A549 (cell line): ENCODE results near the gene SLC10A1. TPM values are rescaled to one million over a fixed set of nuclear protein-coding genes. Genes with fewer than 3 reads are reported as not detected.

ENCODE experiments used
- ATAC-seq, 2 experiments: fragments of 200-7000 bp in 1 of 2; fragments of >200 bp in 1 of 2; cut with Nextera tagmentation in 1 of 2; cut with Tn5 transposase in 1 of 2; 3 replicates each; pipeline versions ENCODE4 v1.8.0 to v1.9.1; 2018 to 2020; ENCODE audit warnings: mild to moderate bottlenecking in 1 of 2, moderate library complexity in 1 of 2
- CTCF ChIA-PET: fragments of 300-600 bp; sonication (Branson Sonifier 250); formaldehyde crosslinking; extraction: SDS; loops from one replicate; lab custom pipeline; 2021; ENCODE audit warnings: antibody characterized with exemption, inconsistent platforms; lab: Yijun Ruan, JAX
- POLR2A ChIA-PET: fragments of 350-600 bp; formaldehyde crosslinking; extraction: SDS; loops from one replicate; lab custom pipeline; 2021; ENCODE audit warnings: antibody characterized with exemption, inconsistent platforms; lab: Yijun Ruan, JAX
- DNase-seq, 2 experiments: peaks; one replicate each; pipeline versions ENCODE4 v3.0.0 to v3.0.0-alpha.2; 2011 to 2016; ENCODE audit warnings: low read depth in 1 of 2, low spot score in 1 of 2
- FAIRE-seq: peaks from 2 replicates; lab custom pipeline; 2011; peaks lifted over from hg19 to GRCh38; lab: Jason Lieb, UNC
- H3K27ac ChIP-seq, 2 experiments: fragments of >200 bp; sonication (Bioruptor Twin); formaldehyde crosslinking; 3 replicates each; pipeline ENCODE4 v1.5.1; 2016 to 2017
- H3K4me1 ChIP-seq: fragments of >200 bp; sonication (Bioruptor Twin); formaldehyde crosslinking; 3 replicates; pipeline ENCODE4 v1.6.1; 2016
- H3K4me2 ChIP-seq: fragments of >200 bp; sonication (Bioruptor Twin); formaldehyde crosslinking; 3 replicates; pipeline ENCODE4 v1.6.1; 2016
- H3K4me3 ChIP-seq: fragments of >200 bp; sonication (Bioruptor Twin); formaldehyde crosslinking; 3 replicates; pipeline ENCODE4 v1.5.1; 2016
- H3K9me3 ChIP-seq: fragments of >200 bp; sonication (Bioruptor Twin); formaldehyde crosslinking; 3 replicates; pipeline ENCODE4 v1.6.1; 2016
- ATOH8 ChIP-seq: fragments of 250-450 bp; sonication (Bioruptor Pico); IDR thresholded peaks from 2 replicates; pipeline ENCODE4 v1.5.0; 2020; ENCODE audit warnings: low read depth, mild to moderate bottlenecking, moderate library complexity
- CBX2 ChIP-seq: fragments of 200-600 bp; sonication (generic); IDR thresholded peaks from 2 replicates; pipeline ENCODE4 v1.6.1; 2016; ENCODE audit warnings: low read depth, mild to moderate bottlenecking, borderline replicate concordance
- CHD2 ChIP-seq: fragments of 150-350 bp; IDR thresholded peaks from 2 replicates; pipeline ENCODE4 v1.6.1; 2014; ENCODE audit warnings: low read length; ENCODE audit not compliant: partially characterized antibody
- EHMT2 ChIP-seq: fragments of 200-600 bp; sonication (generic); IDR thresholded peaks from 2 replicates; pipeline ENCODE4 v1.6.1; 2016; ENCODE audit warnings: antibody characterized with exemption, low read depth, mild to moderate bottlenecking, moderate library complexity
- ESRRA ChIP-seq: fragments of 150-350 bp; IDR thresholded peaks from 2 replicates; pipeline ENCODE4 v1.6.1; 2014; ENCODE audit warnings: mild to moderate bottlenecking, low read length, borderline replicate concordance
- FOSB ChIP-seq: fragments of 250-450 bp; sonication (Bioruptor Pico); IDR thresholded peaks from 2 replicates; pipeline ENCODE4 v1.5.0; 2020; ENCODE audit warnings: mild to moderate bottlenecking, moderate library complexity
- FOXS1 ChIP-seq: fragments of 250-450 bp; sonication (Bioruptor Pico); IDR thresholded peaks from 2 replicates; pipeline ENCODE4 v1.5.0; 2020; ENCODE audit warnings: mild to moderate bottlenecking, moderate library complexity
- GATA3 ChIP-seq: IDR thresholded peaks from 2 replicates; pipeline ENCODE4 v1.6.1; 2012; ENCODE audit warnings: borderline replicate concordance
- HDAC2 ChIP-seq: fragments of 200-600 bp; sonication (generic); IDR thresholded peaks from 2 replicates; pipeline ENCODE4 v1.6.1; 2016
- HEYL ChIP-seq: fragments of 250-450 bp; sonication (Bioruptor Pico); IDR thresholded peaks from 2 replicates; pipeline ENCODE4 v1.8.0; 2021; ENCODE audit warnings: mild to moderate bottlenecking, moderate library complexity
- HMGXB4 ChIP-seq: fragments of 250-450 bp; sonication (Bioruptor Pico); IDR thresholded peaks from 2 replicates; pipeline ENCODE4 v1.5.0; 2021; ENCODE audit warnings: mild to moderate bottlenecking, moderate library complexity, borderline replicate concordance
- JUNB ChIP-seq: fragments of >200 bp; sonication (Bioruptor Twin); formaldehyde crosslinking; IDR thresholded peaks from 2 replicates; pipeline ENCODE4 v1.6.1; 2016
- KDM1A ChIP-seq: fragments of 200-600 bp; sonication (generic); IDR thresholded peaks from 2 replicates; pipeline ENCODE4 v1.6.1; 2016; ENCODE audit warnings: low read depth, mild to moderate bottlenecking
- MAZ ChIP-seq: fragments of 150-350 bp; IDR thresholded peaks from 2 replicates; pipeline ENCODE4 v1.6.1; 2014; ENCODE audit warnings: antibody characterized with exemption, low read depth, low read length, borderline replicate concordance
- MYC ChIP-seq: IDR thresholded peaks from 2 replicates; pipeline ENCODE4 v1.6.1; 2012; ENCODE audit warnings: mild to moderate bottlenecking, inconsistent platforms, low read length, improper control_type of control experiment, borderline replicate concordance
- NFE2L2 ChIP-seq: fragments of 150-350 bp; conservative IDR thresholded peaks from 2 replicates; pipeline ENCODE4 v1.6.1; 2014; ENCODE audit warnings: low read length
- NR3C1 ChIP-seq: fragments of >200 bp; sonication (Bioruptor Twin); formaldehyde crosslinking; IDR thresholded peaks from 3 replicates; pipeline ENCODE4 v1.6.1; 2017
- PHF8 ChIP-seq: fragments of 200-600 bp; sonication (generic); IDR thresholded peaks from 2 replicates; pipeline ENCODE4 v1.6.1; 2016; ENCODE audit warnings: low read depth, mild to moderate bottlenecking, antibody characterized with exemption, moderate library complexity, borderline replicate concordance
- RARB ChIP-seq: fragments of 250-450 bp; sonication (Bioruptor Pico); IDR thresholded peaks from 2 replicates; pipeline ENCODE4 v1.8.0; 2021; ENCODE audit warnings: mild to moderate bottlenecking, moderate library complexity
- RCOR1 ChIP-seq: fragments of 150-350 bp; IDR thresholded peaks from 2 replicates; pipeline ENCODE4 v1.6.1; 2014; ENCODE audit warnings: antibody characterized with exemption, low read length, low read depth
- REST ChIP-seq: fragments of 200-600 bp; sonication (generic); IDR thresholded peaks from 2 replicates; pipeline ENCODE4 v1.6.1; 2016; ENCODE audit warnings: antibody characterized with exemption, mild to moderate bottlenecking, moderate library complexity
- SREBF2 ChIP-seq: fragments of 450-650 bp; IDR thresholded peaks from 2 replicates; pipeline ENCODE4 v1.6.1; 2014; ENCODE audit warnings: mild to moderate bottlenecking, moderate library complexity
- USF2 ChIP-seq: fragments of 450-650 bp; IDR thresholded peaks from 2 replicates; pipeline ENCODE4 v1.6.1; 2014; ENCODE audit warnings: antibody characterized with exemption
- ZC3H11A ChIP-seq: fragments of 450-650 bp; IDR thresholded peaks from 2 replicates; pipeline ENCODE4 v1.6.1; 2014; ENCODE audit warnings: antibody characterized with exemption, mild to moderate bottlenecking
- ZNF302 ChIP-seq: fragments of 250-450 bp; sonication (Bioruptor Pico); IDR thresholded peaks from 2 replicates; pipeline ENCODE4 v1.9.0; 2021; ENCODE audit warnings: inconsistent platforms, mild to moderate bottlenecking, moderate library complexity
- ZSCAN20 ChIP-seq: fragments of 250-450 bp; sonication (Bioruptor Pico); IDR thresholded peaks from 2 replicates; pipeline ENCODE4 v1.8.0; 2022; ENCODE audit warnings: mild to moderate bottlenecking, moderate library complexity
- WGBS: methylation state at CpG from one replicate; pipeline ENCODE4 v1.1.6; 2017; ENCODE audit errors: missing lambda C conversion rate; 5-methylcytosine and 5-hydroxymethylcytosine counted together
- polyA plus RNA-seq, 4 experiments: library from polyadenylated mRNA; depleted of rRNA in 3 of 4; stranded (reverse); fragments of >200 nt; fragmentation: RNase III in 1 of 4; extraction: RNeasy Plus Mini Kit Qiagen cat#74134 plus additional on column Dnase treatment in 1 of 4; gene quantifications; 2 replicates in 3 of 4; 3 replicates in 1 of 4; pipeline ENCODE4 v1.2.3, GENCODE V29; 2011 to 2017
- TF ChIP-seq, protein P1 (sequence below): IDR thresholded peaks from 2 replicates; pipeline ENCODE4 v1.6.1; 2012

The SLC10A1 gene
- polyA plus RNA-seq, 2 of the 4 experiments (the other 2 are of a cell fraction), result not detected

GRCh38 chr14:69811227-69811867 is 14.3 kb upstream of the SLC10A1 start:
- ATAC-seq (no peak), DNase-seq (no peak)

GRCh38 chr14:69808919-69809808 is 12.1 kb upstream of the SLC10A1 start:
- DNase-seq, result no peak
- 63% methylated on average over 12 of the region's 12 CpGs for WGBS
- Histone ChIP-seq H3K9me3 (0 out of 3 replicates have a peak, but pooled peaks cover 2% of the 10 kb centered on the region), H3K4me1 (0 out of 3 replicates have a peak, but pooled peaks cover 5% of the 10 kb centered on the region), H3K27ac (no peak overlapping the region), H3K4me3 (no peak overlapping the region), H3K4me2 (no peak overlapping the region)
- CTCF ChIA-PET, result interaction anchor here (1.8 to 3.6 kb wide), 5 partner anchors 9 to 264 kb away, joined by 9 to 21 read pairs (median 12); no protein-coding TSS in a partner anchor
- no peak for ATAC-seq
- POLR2A ChIA-PET, result no interaction called here
- no peak for FAIRE-seq
- TF ChIP-seq KDM1A (no peak), FOSB (CRISPR knock-in tag) (no peak), HDAC2 (no peak), SREBF2 (no peak), CBX2 (no peak), ATOH8 (CRISPR knock-in tag) (no peak), GATA3 (no peak), RCOR1 (no peak), NR3C1 (no peak), JUNB (no peak), HMGXB4 (CRISPR knock-in tag) (no peak), ESRRA (no peak)
- TF ChIP-seq, protein P1, sequence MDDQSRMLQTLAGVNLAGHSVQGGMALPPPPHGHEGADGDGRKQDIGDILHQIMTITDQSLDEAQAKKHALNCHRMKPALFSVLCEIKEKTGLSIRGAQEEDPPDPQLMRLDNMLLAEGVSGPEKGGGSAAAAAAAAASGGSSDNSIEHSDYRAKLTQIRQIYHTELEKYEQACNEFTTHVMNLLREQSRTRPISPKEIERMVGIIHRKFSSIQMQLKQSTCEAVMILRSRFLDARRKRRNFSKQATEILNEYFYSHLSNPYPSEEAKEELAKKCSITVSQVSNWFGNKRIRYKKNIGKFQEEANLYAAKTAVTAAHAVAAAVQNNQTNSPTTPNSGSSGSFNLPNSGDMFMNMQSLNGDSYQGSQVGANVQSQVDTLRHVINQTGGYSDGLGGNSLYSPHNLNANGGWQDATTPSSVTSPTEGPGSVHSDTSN, result no peak

More at GRCh38 chr14:69811227-69811867, 14.3 kb upstream of the SLC10A1 start:
- WGBS, result 54% methylated on average over 13 of the region's 13 CpGs
- Histone ChIP-seq H3K27ac (no peak overlapping the region), H3K4me2 (no peak overlapping the region), H3K4me1 (0 out of 3 replicates have a peak, but pooled peaks cover 5% of the 10 kb centered on the region), H3K4me3 (no peak overlapping the region), H3K9me3 (no peaks in the 10 kb centered on the region)
- TF ChIP-seq KDM1A, result no peak
- no peak for TF ChIP-seq USF2
- TF ChIP-seq EHMT2, result no peak
- TF ChIP-seq REST, result no peak
- TF ChIP-seq MYC, result no peak
- no peak for TF ChIP-seq SREBF2
- TF ChIP-seq HDAC2, result no peak
- TF ChIP-seq JUNB, result no peak
- no peak for TF ChIP-seq MAZ
- TF ChIP-seq NR3C1, result no peak
- no peak for TF ChIP-seq FOXS1 (CRISPR knock-in tag)
- TF ChIP-seq NFE2L2, result no peak
- no peak for TF ChIP-seq ZSCAN20 (CRISPR knock-in tag)
- TF ChIP-seq ZNF302, result no peak
- TF ChIP-seq CHD2, result no peak
- no peak for TF ChIP-seq ZC3H11A
- TF ChIP-seq PHF8, result no peak
- no peak for TF ChIP-seq HEYL (CRISPR knock-in tag)
- no peak for TF ChIP-seq RARB (CRISPR knock-in tag)
- TF ChIP-seq GATA3, result no peak
- FAIRE-seq, result no peak
- ChIA-PET POLR2A (no interaction called here), CTCF (interaction anchor here (0.7 to 2.4 kb wide), 6 partner anchors 7 to 263 kb away, joined by 3 to 12 read pairs (median 5); no protein-coding TSS in a partner anchor)
